K562 (cell line): ENCODE measurements around the gene TBL1Y. TPM values are rescaled to one million over a fixed set of nuclear protein-coding genes. Genes with fewer than 3 reads are reported as not detected.

Experiments
- ATAC-seq: fragments of 200-7000 bp; cut with Tn5 transposase; 3 replicates; pipeline ENCODE4 v1.9.1; 2020; ENCODE audit warnings: moderate library complexity
- BruUV-seq: library from RNA; stranded (reverse); fragments of 400-500 nt; replicated peaks from 2 replicates; lab custom pipeline; 2021; lab: Mats Ljungman, UMichigan
- CTCF ChIA-PET: fragments of 300-600 bp; formaldehyde crosslinking; extraction: SDS; loops from one replicate; lab custom pipeline; 2021; ENCODE audit warnings: low intra/inter-chr PET ratio; lab: Yijun Ruan, JAX
- POLR2A ChIA-PET: fragments of 300-600, 350-650 bp; sonication (Branson Sonifier 250); formaldehyde crosslinking; extraction: SDS; loops from one replicate; lab custom pipeline; 2021; ENCODE audit warnings: antibody characterized with exemption, inconsistent platforms; lab: Yijun Ruan, JAX
- DNase-seq, 4 experiments: peaks; one replicate each; pipeline versions ENCODE4 v3.0.0 to v3.0.0-alpha.2; 2011 to 2018; ENCODE audit warnings: low spot score in 3 of 4, mixed read lengths in 3 of 4; ENCODE audit errors: extremely low read depth in 1 of 4
- FAIRE-seq: peaks from 2 replicates; lab custom pipeline; 2011; peaks lifted over from hg19 to GRCh38; lab: Jason Lieb, UNC
- H2AFZ ChIP-seq: 2 replicates; pipeline ENCODE4 v1.6.0; 2011; ENCODE audit warnings: low read depth, low read length, control low read depth, inconsistent platforms
- H3K27ac ChIP-seq: fragments of 200-600 bp; 3 replicates; pipeline ENCODE4 v1.8.0; 2011; ENCODE audit warnings: low read depth, mild to moderate bottlenecking, control low read depth, inconsistent platforms, low read length, moderate library complexity, mixed read lengths; ENCODE audit errors: extremely low read depth
- H3K27me3 ChIP-seq, 2 experiments: fragments of 300-600 bp in 1 of 2; 2 replicates in 1 of 2; 3 replicates in 1 of 2; pipeline versions ENCODE4 v1.6.0 to v1.8.0; 2011; ENCODE audit warnings: inconsistent platforms in 2 of 2, low read length in 2 of 2, mild to moderate bottlenecking in 1 of 2, mixed read lengths in 1 of 2, moderate library complexity in 1 of 2; ENCODE audit not compliant: control insufficient read depth in 2 of 2, insufficient read depth in 2 of 2
- H3K36me3 ChIP-seq: fragments of 300-600 bp; 3 replicates; pipeline ENCODE4 v1.8.0; 2011; ENCODE audit warnings: mild to moderate bottlenecking, low read length, inconsistent platforms; ENCODE audit not compliant: control insufficient read depth, insufficient read depth
- H3K4me1 ChIP-seq, 2 experiments: fragments of 200-600 bp in 1 of 2; replicated peaks in 1 of 2; 2 replicates in 1 of 2; 3 replicates in 1 of 2; pipeline versions ENCODE4 v1.5.1 to v1.8.0; 2011; ENCODE audit warnings: inconsistent platforms in 2 of 2, low read length in 2 of 2, mild to moderate bottlenecking in 1 of 2, mixed read lengths in 1 of 2, moderate library complexity in 1 of 2; ENCODE audit not compliant: control insufficient read depth in 2 of 2, insufficient read depth in 2 of 2
- H3K4me2 ChIP-seq: 2 replicates; pipeline ENCODE4 v1.6.1; 2011; ENCODE audit warnings: low read length, control low read depth, inconsistent platforms, mixed read lengths; ENCODE audit not compliant: insufficient read depth
- H3K4me3 ChIP-seq: fragments of 200-600 bp; sonication (generic), shearing (Covaris generic); 2 replicates; pipeline ENCODE4 v1.5.1; 2016; ENCODE audit warnings: control low read depth, inconsistent platforms
- H3K79me2 ChIP-seq: fragments of 200-600 bp; 3 replicates; pipeline ENCODE4 v1.8.0; 2011; ENCODE audit warnings: low read length, inconsistent platforms; ENCODE audit not compliant: control insufficient read depth, insufficient read depth
- H3K9ac ChIP-seq, 2 experiments: 2 replicates each; pipeline versions ENCODE4 v1.6.0 to v1.6.1; 2011; ENCODE audit warnings: low read depth in 2 of 2, low read length in 2 of 2, control low read depth in 1 of 2, inconsistent platforms in 1 of 2, mild to moderate bottlenecking in 1 of 2, mixed read lengths in 1 of 2; ENCODE audit not compliant: insufficient read depth in 1 of 2
- H3K9me1 ChIP-seq: one replicate; pipeline ENCODE4 v1.6.0; 2011; ENCODE audit warnings: inconsistent platforms, mild to moderate bottlenecking, low read length, moderate library complexity; ENCODE audit not compliant: control insufficient read depth, insufficient read depth
- H3K9me3 ChIP-seq: replicated peaks from 2 replicates; pipeline ENCODE4 v1.5.1; 2011; ENCODE audit warnings: low read depth, low read length, inconsistent platforms; ENCODE audit not compliant: control insufficient read depth, insufficient read depth
- H4K20me1 ChIP-seq: replicated peaks from 2 replicates; pipeline ENCODE4 v1.6.1; 2011; ENCODE audit warnings: low read length, inconsistent platforms, mixed read lengths; ENCODE audit not compliant: control insufficient read depth, insufficient read depth
- CHD2 ChIP-seq: IDR thresholded peaks from 2 replicates; pipeline ENCODE4 v1.6.1; 2011; ENCODE audit warnings: low read depth, low read length
- GTF2E2 ChIP-seq: fragments of 200-800 bp; sonication (Bioruptor generic); IDR thresholded peaks from 2 replicates; pipeline ENCODE4 v1.6.1; 2016; ENCODE audit warnings: missing genetic modification characterization, missing compliant biosample characterization
- KDM5B ChIP-seq: fragments of 200-600 bp; sonication (generic); IDR thresholded peaks from 2 replicates; pipeline ENCODE4 v1.6.1; 2012; ENCODE audit warnings: low read depth, mild to moderate bottlenecking, moderate library complexity, low read length, control low read depth, inconsistent platforms; ENCODE audit not compliant: insufficient replicate concordance
- MAFG ChIP-seq: fragments of 450-650 bp; conservative IDR thresholded peaks from 2 replicates; pipeline ENCODE4 v1.6.1; 2016; ENCODE audit warnings: missing genetic modification characterization, missing compliant biosample characterization
- NFRKB ChIP-seq: fragments of 450-650 bp; IDR thresholded peaks from 2 replicates; pipeline ENCODE4 v1.6.1; 2016; ENCODE audit warnings: low read depth
- NR1H2 ChIP-seq: sonication (generic); formaldehyde crosslinking; IDR thresholded peaks from 2 replicates; pipeline ENCODE4 v1.4.0; 2020; ENCODE audit warnings: mild to moderate bottlenecking, missing genetic modification reagents
- NRF1 ChIP-seq, 2 experiments: fragments of 450-650 bp; IDR thresholded peaks in 1 of 2; conservative IDR thresholded peaks in 1 of 2; 2 replicates each; pipeline ENCODE4 v1.6.1; 2014; ENCODE audit warnings: mild to moderate bottlenecking in 2 of 2
- POLR2B ChIP-seq: fragments of 450-650 bp; IDR thresholded peaks from 2 replicates; pipeline ENCODE4 v1.6.1; 2018; ENCODE audit warnings: low read depth; ENCODE audit not compliant: partially characterized antibody
- PPARD ChIP-seq: fragments of 250-450 bp; sonication (Bioruptor Pico); IDR thresholded peaks from 2 replicates; pipeline ENCODE4 v1.8.0; 2022; ENCODE audit warnings: inconsistent platforms, mild to moderate bottlenecking, moderate library complexity
- TARDBP ChIP-seq: fragments of 450-650 bp; IDR thresholded peaks from 2 replicates; pipeline ENCODE4 v1.6.1; 2016
- ZC3H8 ChIP-seq: fragments of 450-650 bp; IDR thresholded peaks from 2 replicates; pipeline ENCODE4 v1.6.1; 2017
- ZNF174 ChIP-seq: fragments of 250-450 bp; sonication (Bioruptor Pico); IDR thresholded peaks from 2 replicates; pipeline ENCODE4 v1.4.0; 2020; ENCODE audit warnings: mild to moderate bottlenecking
- ZNF431 ChIP-seq: sonication (generic); formaldehyde crosslinking; IDR thresholded peaks from 2 replicates; pipeline ENCODE4 v1.8.0; 2022; ENCODE audit warnings: mild to moderate bottlenecking, missing genetic modification reagents
- ZNF778 ChIP-seq: fragments of 450-650 bp; formaldehyde crosslinking; IDR thresholded peaks from 2 replicates; pipeline ENCODE4 v1.4.0; 2020; ENCODE audit warnings: mild to moderate bottlenecking, moderate library complexity
- WGBS: fragments of 100-300 bp; shearing (Covaris generic); methylation state at CpG from one replicate; pipeline ENCODE4 v1.1.6; 2016; ENCODE audit warnings: low coverage, mixed read lengths; ENCODE audit not compliant: insufficient coverage; ENCODE audit errors: missing lambda C conversion rate; 5-methylcytosine and 5-hydroxymethylcytosine counted together
- in situ Hi-C: fragments of 300-500 bp; cut with MboI; formaldehyde crosslinking; loops from 4 replicates; pipeline ENCODE4 v1.15.0; 2018; ENCODE audit warnings: inconsistent platforms, mixed read lengths
- intact Hi-C: fragments of 100-400 bp; cut with micrococcal nuclease; formaldehyde crosslinking; loops from 2 replicates; pipeline ENCODE4 v1.14.2; 2022
- polyA plus RNA-seq, 8 experiments: library from polyadenylated mRNA; depleted of rRNA in 4 of 8; stranded (reverse) in 5 of 8; unstranded in 3 of 8; fragments of >200 nt; fragmentation: Nextera tagmentation in 2 of 8; fragmentation: Illumina TruSeq in 1 of 8; extraction: Ambion mirVana in 2 of 8; extraction: Trizol in 1 of 8; gene quantifications; 2 replicates each; pipeline versions ENCODE4 v1.2.1 to v1.2.3, GENCODE V29; 2011 to 2014; ENCODE audit warnings: inconsistent platforms in 1 of 8, missing spikeins in 1 of 8
- total RNA-seq, 7 experiments: library from RNA; depleted of rRNA in 6 of 7; stranded (reverse); fragments of >200 nt in 6 of 7; fragmentation: Illumina TruSeq in 2 of 7; extraction: Trizol in 2 of 7; gene quantifications; 2 replicates each; pipeline versions ENCODE4 v1.2.1 to v1.2.3, GENCODE V29; 2011 to 2021; ENCODE audit warnings: low replicate concordance in 1 of 7
- TF ChIP-seq, protein P1 (sequence below): fragments of 250-450 bp; sonication (Bioruptor Pico); IDR thresholded peaks from 2 replicates; pipeline ENCODE4 v1.5.0; 2020; ENCODE audit warnings: mild to moderate bottlenecking, borderline replicate concordance

The TBL1Y gene
- total and polyA plus RNA-seq, 9 of the 15 experiments (the other 6 are each of a cell fraction or from before 2014, with no cell fraction given), result not detected

DNA sequence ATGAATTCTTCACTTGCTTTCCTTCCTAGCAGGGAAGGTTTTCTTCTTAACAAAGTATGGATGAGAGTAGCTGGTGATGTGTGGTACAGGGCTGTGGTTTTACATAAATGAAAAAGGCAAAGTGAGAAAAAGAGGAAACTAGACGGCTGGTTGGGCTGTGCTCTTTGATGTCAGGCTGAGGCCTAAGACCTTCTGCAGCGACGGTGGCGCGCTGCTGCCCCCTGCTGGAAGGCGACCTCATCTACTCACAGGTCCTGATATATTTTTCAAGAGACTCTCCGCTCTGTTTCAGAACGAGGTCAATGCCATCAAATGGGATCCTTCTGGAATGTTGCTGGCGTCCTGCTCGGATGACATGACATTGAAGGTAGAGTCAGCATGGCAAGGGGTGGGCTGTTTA is 175.1 kb downstream of the TBL1Y start:
- BruUV-seq, result no TSS peak
- H2AFZ ChIP-seq, result no peak overlapping the region
- H4K20me1 ChIP-seq, result no peaks in the 10 kb centered on the region
- ATAC-seq (no peak), DNase-seq (no peak), FAIRE-seq (no peak)
- in situ Hi-C loops, result no loop called here
- no peak overlapping the region for H3K4me2 ChIP-seq
- H3K9me3 ChIP-seq, result no peaks in the 10 kb centered on the region
- intact Hi-C loops, result no loop called here
- no peak overlapping the region for H3K4me3 ChIP-seq
- H3K27ac ChIP-seq, result no peak overlapping the region
- no CpG with 5 or more reads among the region's 10 CpGs for whole genome bisulfite sequencing
- H3K79me2 ChIP-seq, result no peaks in the 10 kb centered on the region
- H3K9me1 ChIP-seq, result no peaks in the 10 kb centered on the region
- ChIA-PET CTCF (no interaction called here), POLR2A (no interaction called here)
- TF ChIP-seq, protein P1, sequence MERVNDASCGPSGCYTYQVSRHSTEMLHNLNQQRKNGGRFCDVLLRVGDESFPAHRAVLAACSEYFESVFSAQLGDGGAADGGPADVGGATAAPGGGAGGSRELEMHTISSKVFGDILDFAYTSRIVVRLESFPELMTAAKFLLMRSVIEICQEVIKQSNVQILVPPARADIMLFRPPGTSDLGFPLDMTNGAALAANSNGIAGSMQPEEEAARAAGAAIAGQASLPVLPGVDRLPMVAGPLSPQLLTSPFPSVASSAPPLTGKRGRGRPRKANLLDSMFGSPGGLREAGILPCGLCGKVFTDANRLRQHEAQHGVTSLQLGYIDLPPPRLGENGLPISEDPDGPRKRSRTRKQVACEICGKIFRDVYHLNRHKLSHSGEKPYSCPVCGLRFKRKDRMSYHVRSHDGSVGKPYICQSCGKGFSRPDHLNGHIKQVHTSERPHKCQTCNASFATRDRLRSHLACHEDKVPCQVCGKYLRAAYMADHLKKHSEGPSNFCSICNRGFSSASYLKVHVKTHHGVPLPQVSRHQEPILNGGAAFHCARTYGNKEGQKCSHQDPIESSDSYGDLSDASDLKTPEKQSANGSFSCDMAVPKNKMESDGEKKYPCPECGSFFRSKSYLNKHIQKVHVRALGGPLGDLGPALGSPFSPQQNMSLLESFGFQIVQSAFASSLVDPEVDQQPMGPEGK (CRISPR knock-in tag), result no peak
- no peak for TF ChIP-seq TARDBP
- no peak for TF ChIP-seq GTF2E2 (tag)
- H3K4me1 ChIP-seq, result no peaks in the 10 kb centered on the region
- H3K27me3 ChIP-seq, result no peaks in the 10 kb centered on the region
- H3K9ac ChIP-seq, result no peak overlapping the region
- H3K36me3 ChIP-seq, result no peaks in the 10 kb centered on the region

DNA sequence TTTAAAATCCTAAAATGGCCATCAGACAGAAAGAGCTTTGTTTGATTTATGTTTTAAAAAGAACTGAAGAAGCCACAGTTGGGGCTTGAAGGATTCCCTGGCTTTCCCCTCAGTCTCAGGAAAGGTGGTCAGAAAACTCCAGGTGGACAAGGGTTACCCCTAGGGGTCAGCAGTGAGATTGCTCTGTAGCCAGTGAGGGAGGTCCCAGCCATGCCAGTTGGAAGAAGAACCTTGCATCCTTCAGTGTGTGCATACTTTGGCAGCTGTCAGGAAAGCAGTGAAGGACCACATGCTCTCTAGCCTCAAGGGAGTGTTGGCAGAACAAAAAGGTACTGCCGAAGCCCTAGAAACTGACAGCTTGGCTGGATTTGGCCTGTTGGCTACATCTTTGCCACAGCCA is 182.3 kb downstream of the TBL1Y start:
- no CpG with 5 or more reads among the region's 1 CpG for WGBS
- no TSS peak for BruUV-seq
- H3K9me1 ChIP-seq, result no peaks in the 10 kb centered on the region
- H2AFZ ChIP-seq, result no peak overlapping the region
- intact Hi-C loops, result no loop called here
- H3K27ac ChIP-seq, result no peak overlapping the region
- no peaks in the 10 kb centered on the region for H4K20me1 ChIP-seq
- H3K4me2 ChIP-seq, result no peak overlapping the region
- in situ Hi-C loops, result no loop called here
- H3K4me3 ChIP-seq, result no peak overlapping the region
- no peak for ATAC-seq
- CTCF ChIA-PET, result no interaction called here
- no peak overlapping the region for H3K9ac ChIP-seq
- no peak for DNase-seq
- no peaks in the 10 kb centered on the region for H3K4me1 ChIP-seq
- POLR2A ChIA-PET, result no interaction called here
- no peaks in the 10 kb centered on the region for H3K36me3 ChIP-seq
- no peaks in the 10 kb centered on the region for H3K27me3 ChIP-seq
- H3K9me3 ChIP-seq, result no peaks in the 10 kb centered on the region
- no peak for FAIRE-seq
- H3K79me2 ChIP-seq, result no peaks in the 10 kb centered on the region
- no peak for TF ChIP-seq MAFG (tag)
- TF ChIP-seq POLR2B, result no peak
- no peak for TF ChIP-seq ZC3H8
- no peak for TF ChIP-seq NR1H2 (CRISPR knock-in tag)
- TF ChIP-seq NFRKB, result no peak
- TF ChIP-seq ZNF174, result no peak
- TF ChIP-seq KDM5B, result no peak
- TF ChIP-seq ZNF431 (CRISPR knock-in tag), result no peak
- no peak for TF ChIP-seq PPARD (CRISPR knock-in tag)
- no peak for TF ChIP-seq CHD2
- TF ChIP-seq ZNF778 (CRISPR knock-in tag), result no peak
- TF ChIP-seq NRF1 (conservative IDR thresholded peaks at IDR 0.05 in 1 of 2, IDR thresholded peaks at IDR 0.05 in 1 of 2), result no peak
